Activated naive CD8-positive, alpha-beta T cell treated with anti-CD3 and anti-CD28 coated beads for 36 hours (primary cell): ENCODE measurements around the gene GPRC5D. TPM values are rescaled to one million over a fixed set of nuclear protein-coding genes. Genes with fewer than 3 reads are reported as not detected.

ENCODE experiments used
- DNase-seq: peaks from one replicate; pipeline ENCODE4 v3.0.0; 2021
- H3K27ac Mint-ChIP-seq: one replicate; pipeline ENCODE4 v1.8.0; 2022; ENCODE audit warnings: mild to moderate bottlenecking, moderate library complexity, mixed read lengths
- H3K27me3 Mint-ChIP-seq: one replicate; pipeline ENCODE4 v1.8.0; 2022; ENCODE audit warnings: mild to moderate bottlenecking, mixed read lengths
- H3K36me3 Mint-ChIP-seq: one replicate; pipeline ENCODE4 v1.8.0; 2021; ENCODE audit warnings: mild to moderate bottlenecking, mixed read lengths
- H3K4me1 Mint-ChIP-seq: one replicate; pipeline ENCODE4 v1.8.0; 2021; ENCODE audit warnings: mixed read lengths
- H3K4me3 Mint-ChIP-seq: one replicate; pipeline ENCODE4 v1.8.0; 2022; ENCODE audit warnings: mild to moderate bottlenecking, moderate library complexity, mixed read lengths
- H3K9me3 Mint-ChIP-seq: one replicate; pipeline ENCODE4 v1.8.0; 2022; ENCODE audit warnings: mixed read lengths
- total RNA-seq, 2 experiments: library from RNA; stranded (reverse); gene quantifications; one replicate each; pipeline ENCODE4 v1.2.3, GENCODE V29; 2021

Gene GPRC5D
- not detected for total RNA-seq

DNA sequence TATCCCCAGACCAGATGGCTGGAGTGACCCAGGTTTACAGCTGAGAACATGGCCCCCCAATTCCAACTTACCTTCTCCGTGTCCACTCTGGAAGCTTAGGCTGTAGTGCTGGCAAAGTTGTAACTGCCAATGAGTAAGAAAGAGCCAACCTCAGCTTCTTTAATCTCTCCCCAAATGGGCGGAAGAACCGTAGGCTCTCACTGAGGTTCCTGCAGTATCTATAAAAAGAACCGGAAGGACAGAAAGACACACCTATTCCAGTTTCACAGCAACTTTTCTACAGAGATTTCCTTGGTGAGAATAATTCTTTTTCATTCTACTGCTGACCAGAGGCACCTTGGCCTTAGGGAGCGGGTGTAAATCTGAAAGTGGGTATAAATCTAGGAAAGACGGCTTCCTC is at the start of gene GPRC5D:
TSS of gene GPRC5D (minus strand) at position 135 of the 400 bp plus-strand sequence. CDS start 1,786 bp downstream, outside the sequence.
- Mint-ChIP-seq H3K4me3 (no peak within 1 kb of the TSS), H3K27ac (no peak within 1 kb of the TSS), H3K9me3 (no peaks in the 10 kb centered on the region), H3K27me3 (peaks cover 17% of the 10 kb centered on the region), H3K36me3 (no peaks in the 10 kb centered on the region), H3K4me1 (peaks cover 3% of the 10 kb centered on the region)
- DNase-seq, result no peak

DNA sequence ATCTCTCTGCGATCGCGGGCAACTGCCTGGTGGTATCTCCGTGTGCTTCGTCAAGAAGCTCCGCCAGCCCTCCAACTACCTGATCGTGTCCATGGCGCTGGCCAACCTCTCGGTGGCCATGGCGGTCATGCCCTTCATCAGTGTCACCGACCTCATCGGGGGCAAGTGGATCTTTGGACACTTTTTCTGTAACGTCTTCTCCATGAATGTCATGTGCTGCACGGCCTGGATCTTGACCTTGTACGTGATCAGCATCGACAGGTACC is 49.7 kb upstream of the GPRC5D start:
- Mint-ChIP-seq H3K36me3 (no peaks in the 10 kb centered on the region), H3K9me3 (no peaks in the 10 kb centered on the region), H3K27me3 (peaks cover 17% of the 10 kb centered on the region), H3K4me3 (peak overlapping the region; percentile 66), H3K4me1 (peaks cover 24% of the 10 kb centered on the region), H3K27ac (no peak overlapping the region)
- no peak for DNase-seq

DNA sequence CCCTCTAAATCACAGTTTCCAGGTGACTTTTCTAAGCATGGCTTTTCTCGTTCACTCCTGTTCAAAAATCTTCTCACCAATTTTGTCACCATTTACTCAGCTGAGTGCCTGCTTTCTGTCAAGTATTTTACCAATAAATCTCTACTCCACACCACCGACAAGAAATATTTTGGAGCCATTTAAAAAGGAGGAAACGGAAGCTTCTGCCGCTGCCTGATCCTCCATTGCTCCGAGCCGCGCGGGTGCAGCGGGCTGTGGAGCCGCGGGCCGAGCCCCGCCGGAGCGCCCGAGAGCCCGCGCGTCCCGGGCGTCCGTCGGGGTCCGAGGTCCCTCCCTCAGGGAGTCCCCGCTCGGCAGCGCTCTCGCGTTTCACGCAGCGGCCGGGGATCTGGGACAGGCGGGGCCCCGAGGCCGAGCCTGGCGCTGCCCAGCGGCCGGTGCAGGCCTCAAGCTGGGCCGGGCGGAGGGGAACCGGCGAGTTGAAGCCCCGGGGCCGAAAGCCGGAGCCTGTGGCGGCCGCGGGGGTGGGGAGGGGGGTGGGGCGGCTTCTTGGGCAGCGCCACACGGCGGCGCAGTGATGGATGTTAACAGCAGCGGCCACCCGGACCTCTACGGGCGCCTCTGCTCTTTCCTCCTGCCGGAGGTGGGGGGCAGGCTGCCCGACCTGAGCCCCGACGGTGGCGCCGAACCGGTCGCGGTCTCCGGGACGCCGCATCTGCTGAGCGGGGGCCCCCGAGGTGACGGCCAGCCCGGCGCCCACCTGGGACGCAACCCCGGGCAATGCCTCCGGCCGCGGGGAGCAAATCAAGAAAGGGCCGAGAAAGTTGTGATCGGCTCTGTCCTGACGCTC is 49.2 kb upstream of the GPRC5D start:
- peak; percentile 50 for DNase-seq
- Mint-ChIP-seq H3K9me3 (no peaks in the 10 kb centered on the region), H3K27ac (peak overlapping the region; percentile 1), H3K4me1 (peaks cover 24% of the 10 kb centered on the region), H3K4me3 (peak overlapping the region; percentile 79), H3K36me3 (no peaks in the 10 kb centered on the region), H3K27me3 (peaks cover 17% of the 10 kb centered on the region)

DNA sequence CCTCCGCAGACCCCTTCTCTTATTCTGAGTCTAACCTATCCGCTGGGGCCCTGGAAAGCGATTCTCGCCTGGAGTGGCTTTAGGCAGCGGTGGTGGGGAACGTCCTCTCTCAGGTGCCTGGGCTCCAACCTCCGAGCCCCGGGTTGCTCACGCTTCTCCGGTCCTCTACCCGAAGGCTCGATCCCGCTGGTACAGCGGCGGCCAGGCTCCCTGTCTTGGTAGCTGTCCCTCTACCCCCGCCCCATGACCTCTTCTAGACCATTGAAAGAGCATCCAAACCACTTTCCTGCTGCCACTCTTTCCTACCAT is 48.6 kb upstream of the GPRC5D start:
- Mint-ChIP-seq H3K27me3 (peaks cover 17% of the 10 kb centered on the region), H3K4me1 (peaks cover 24% of the 10 kb centered on the region), H3K9me3 (no peaks in the 10 kb centered on the region), H3K36me3 (no peaks in the 10 kb centered on the region), H3K27ac (peak overlapping the region; percentile 1), H3K4me3 (peak overlapping the region; percentile 79)
- no peak for DNase-seq

DNA sequence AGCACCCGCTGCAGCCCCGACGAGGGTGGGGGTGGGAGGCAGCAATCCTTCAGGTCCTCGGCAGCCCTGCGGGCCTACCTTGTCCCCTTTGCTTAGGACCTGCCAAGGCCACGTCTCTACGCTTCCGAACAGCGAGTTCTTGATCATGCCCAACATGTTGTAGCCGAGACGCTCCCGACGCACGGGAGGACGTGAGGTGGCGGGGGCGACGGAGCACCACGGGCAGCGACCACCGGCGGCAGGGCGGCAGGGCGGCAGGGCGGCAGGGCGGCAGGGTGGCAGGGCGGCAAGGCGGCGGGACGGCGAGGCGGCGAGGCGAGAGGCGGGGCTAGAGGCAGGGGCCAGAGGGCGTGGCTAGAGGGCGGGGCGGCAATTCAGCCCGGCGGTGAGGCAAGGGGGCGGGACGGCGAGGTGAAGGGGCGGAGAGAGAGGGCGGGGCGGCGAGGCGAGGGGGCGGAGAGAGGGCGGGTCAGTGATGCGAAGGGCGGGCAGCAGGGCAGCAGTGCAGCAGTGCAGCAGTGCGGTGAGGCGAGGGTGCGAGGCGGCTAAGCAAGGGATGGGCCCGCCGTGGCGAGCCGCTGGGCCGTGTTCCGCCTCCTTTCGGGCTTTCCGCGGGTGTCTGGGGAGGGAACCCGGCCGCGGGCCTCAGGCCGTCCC is 48.1 kb upstream of the GPRC5D start, which contains the start of gene HEBP1:
TSS of gene HEBP1 (minus strand) at position 307 of the 657 bp plus-strand sequence. CDS start at position 156, 151 bp downstream.
- peak; percentile 95 for DNase-seq
- Mint-ChIP-seq H3K27ac (peak within 1 kb of the TSS; percentile 53), H3K36me3 (no peaks in the 10 kb centered on the region), H3K27me3 (peaks cover 17% of the 10 kb centered on the region), H3K9me3 (no peaks in the 10 kb centered on the region), H3K4me1 (peaks cover 24% of the 10 kb centered on the region), H3K4me3 (peak within 1 kb of the TSS; percentile 79)

DNA sequence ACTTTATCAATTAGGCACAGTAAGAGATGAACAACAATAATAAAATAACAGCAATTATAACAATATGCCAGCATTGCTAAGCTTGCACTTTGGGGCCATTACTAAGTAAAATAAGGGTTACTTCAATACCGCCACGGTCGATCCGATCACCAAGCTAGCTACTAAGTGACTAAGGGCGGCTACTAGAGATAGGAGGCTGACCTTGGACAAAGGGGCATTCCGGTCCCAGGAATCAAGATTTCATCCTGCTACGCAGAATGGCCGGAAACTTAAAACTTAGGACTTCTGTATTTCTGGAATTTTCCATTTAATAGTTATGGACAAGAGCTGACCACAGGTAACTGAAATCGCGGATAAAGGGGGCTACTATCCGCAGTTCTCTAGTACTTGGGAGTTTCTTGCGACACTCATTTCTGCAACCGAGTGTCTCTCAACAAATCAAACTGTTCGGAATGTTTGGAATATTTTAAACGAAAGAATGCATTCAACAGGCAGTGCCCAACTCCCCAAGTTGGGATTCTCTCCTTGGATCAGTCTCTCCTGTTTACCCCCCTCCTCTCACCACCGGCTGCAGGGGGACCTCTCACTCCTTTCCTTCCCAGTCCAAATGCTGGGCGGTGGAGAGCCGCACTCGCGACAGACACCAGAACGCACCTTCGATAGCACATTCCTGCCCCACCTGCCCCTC is 47.4 kb upstream of the GPRC5D start:
- Mint-ChIP-seq H3K36me3 (no peaks in the 10 kb centered on the region), H3K4me3 (peak overlapping the region; percentile 79), H3K27ac (peak overlapping the region; percentile 53), H3K4me1 (peaks cover 24% of the 10 kb centered on the region), H3K27me3 (peaks cover 17% of the 10 kb centered on the region), H3K9me3 (no peaks in the 10 kb centered on the region)
- DNase-seq, result no peak

DNA sequence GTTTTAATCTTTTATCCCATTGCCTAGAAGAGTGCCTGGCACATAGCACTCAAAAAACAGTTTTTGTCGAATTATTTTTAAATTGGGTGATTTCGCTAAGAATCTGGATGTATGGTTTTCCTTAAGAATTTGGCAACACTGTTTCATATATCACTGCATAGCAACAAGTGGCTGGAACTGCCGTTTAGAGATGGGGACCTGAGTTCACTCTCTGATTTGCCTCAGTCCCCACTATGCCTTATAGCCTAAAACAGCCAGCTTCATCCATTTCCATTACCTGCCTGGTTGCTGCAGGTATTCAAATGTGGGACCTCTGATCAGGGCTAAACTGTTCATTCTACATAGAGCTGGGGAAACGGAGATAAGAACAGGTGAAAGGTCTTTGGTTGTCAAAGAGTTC is 46.3 kb upstream of the GPRC5D start:
- H3K36me3 Mint-ChIP-seq, result peaks cover 6% of the 10 kb centered on the region
- peaks cover 26% of the 10 kb centered on the region for H3K4me1 Mint-ChIP-seq
- H3K9me3 Mint-ChIP-seq, result no peaks in the 10 kb centered on the region
- no peak overlapping the region for H3K4me3 Mint-ChIP-seq
- peaks cover 14% of the 10 kb centered on the region for H3K27me3 Mint-ChIP-seq
- no peak overlapping the region for H3K27ac Mint-ChIP-seq
- no peak for DNase-seq

DNA sequence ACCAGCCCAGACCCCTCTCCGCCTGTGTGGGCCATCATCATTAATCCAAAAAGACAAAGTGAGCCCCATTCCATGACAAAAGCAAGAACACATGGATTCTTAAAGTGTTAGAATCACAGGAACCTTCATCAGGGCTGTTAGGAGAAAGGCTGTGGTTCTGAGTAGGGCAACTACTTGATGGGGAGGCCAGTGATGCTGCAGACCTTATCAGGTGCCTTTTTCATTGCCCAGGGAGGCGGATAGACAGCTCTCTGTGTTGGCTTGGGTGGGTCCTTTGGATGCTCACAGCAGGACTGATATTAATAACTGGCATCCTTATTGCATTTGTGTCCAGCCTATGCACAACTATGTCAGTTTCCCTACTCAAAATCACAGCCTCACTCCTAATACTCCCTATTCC is 45.8 kb upstream of the GPRC5D start:
- Mint-ChIP-seq H3K4me1 (peaks cover 30% of the 10 kb centered on the region), H3K4me3 (no peak overlapping the region), H3K36me3 (peaks cover 8% of the 10 kb centered on the region), H3K27me3 (peaks cover 10% of the 10 kb centered on the region), H3K9me3 (no peaks in the 10 kb centered on the region), H3K27ac (no peak overlapping the region)
- DNase-seq, result no peak

DNA sequence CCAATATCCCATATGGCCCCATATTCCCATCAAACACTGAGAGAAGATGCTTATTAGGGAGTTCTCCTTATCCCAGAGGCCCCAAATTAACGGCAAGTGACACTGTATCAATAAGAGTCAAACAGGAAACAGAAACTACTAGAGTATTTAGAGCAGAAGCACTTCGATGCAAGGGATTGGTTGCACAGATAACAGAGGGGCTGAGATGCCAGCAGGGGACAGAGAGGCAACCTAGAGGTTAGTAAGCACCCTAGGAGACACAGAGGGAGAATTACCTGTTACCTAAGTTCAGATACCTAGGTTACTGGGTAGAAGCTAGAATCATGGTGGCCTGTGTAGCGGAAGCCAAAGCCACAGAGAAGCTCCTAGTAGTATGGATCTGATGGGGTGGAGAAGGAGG is 45.2 kb upstream of the GPRC5D start:
- Mint-ChIP-seq H3K4me3 (no peak overlapping the region), H3K27ac (no peak overlapping the region), H3K27me3 (peaks cover 6% of the 10 kb centered on the region), H3K36me3 (peaks cover 8% of the 10 kb centered on the region), H3K4me1 (peaks cover 32% of the 10 kb centered on the region), H3K9me3 (no peaks in the 10 kb centered on the region)
- DNase-seq, result no peak

DNA sequence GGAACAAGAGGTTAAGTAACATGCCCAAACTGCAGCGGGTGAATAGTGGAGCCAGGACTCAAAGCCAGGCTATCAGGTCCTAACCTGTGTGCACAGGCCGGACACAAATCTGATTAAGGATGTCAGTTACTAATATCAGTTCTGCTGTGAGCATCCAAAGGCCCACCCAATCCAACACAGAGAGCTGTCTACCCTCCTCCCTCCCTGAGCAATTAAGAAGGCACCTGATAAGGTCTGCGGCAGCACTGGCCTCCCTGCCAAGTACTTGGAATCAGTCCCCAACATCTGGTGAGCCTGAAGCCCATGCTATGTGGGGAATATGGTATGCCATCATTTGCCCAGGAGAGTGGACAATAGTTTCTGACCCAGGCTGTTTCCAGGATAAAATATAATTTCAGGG is 44.2 kb upstream of the GPRC5D start:
- Mint-ChIP-seq H3K9me3 (no peaks in the 10 kb centered on the region), H3K4me3 (no peak overlapping the region), H3K27me3 (no peaks in the 10 kb centered on the region), H3K36me3 (peaks cover 8% of the 10 kb centered on the region), H3K4me1 (peaks cover 28% of the 10 kb centered on the region), H3K27ac (no peak overlapping the region)
- no peak for DNase-seq

DNA sequence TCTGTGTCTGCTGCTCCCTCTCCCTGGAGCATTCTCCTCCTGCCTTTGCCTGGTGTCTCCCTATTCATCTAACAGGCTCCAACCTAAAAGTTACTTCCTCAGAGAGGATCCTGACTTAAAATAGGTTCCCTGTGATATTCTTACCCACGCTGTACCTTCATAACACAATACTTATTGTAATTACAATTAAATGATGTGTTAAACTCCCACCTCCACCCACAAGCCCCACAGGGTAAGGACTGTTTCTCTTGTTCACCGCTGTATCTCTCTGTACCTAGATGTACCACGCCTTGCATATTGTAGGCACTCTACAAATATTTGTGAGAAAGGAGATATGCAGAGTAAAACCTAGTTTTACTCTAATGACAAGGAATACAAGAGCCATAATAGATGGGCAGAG is 43.1 kb upstream of the GPRC5D start:
- Mint-ChIP-seq H3K4me3 (no peak overlapping the region), H3K4me1 (peaks cover 24% of the 10 kb centered on the region), H3K36me3 (peaks cover 8% of the 10 kb centered on the region), H3K27ac (no peak overlapping the region), H3K27me3 (no peaks in the 10 kb centered on the region), H3K9me3 (no peaks in the 10 kb centered on the region)
- no peak for DNase-seq

DNA sequence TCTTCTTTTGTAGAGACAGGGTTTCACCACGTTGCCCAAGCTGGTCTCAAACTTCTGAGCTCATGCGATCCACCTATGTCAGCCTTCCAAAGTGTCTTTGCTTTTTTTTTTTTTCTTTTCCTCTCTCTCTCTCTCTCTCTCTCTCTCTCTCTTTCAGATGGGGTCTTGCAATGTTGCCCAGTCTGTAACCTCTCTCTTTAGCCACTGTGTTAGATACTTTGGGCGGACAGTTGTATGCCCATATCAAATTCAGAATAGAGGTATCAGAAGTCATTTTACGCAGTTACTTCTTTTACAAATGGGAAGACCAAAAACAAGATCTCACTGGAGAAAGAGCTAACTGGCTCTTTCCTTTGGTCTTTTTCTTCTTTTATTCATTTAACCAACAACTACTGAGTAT is 41.4 kb upstream of the GPRC5D start:
- Mint-ChIP-seq H3K27me3 (no peaks in the 10 kb centered on the region), H3K27ac (no peak overlapping the region), H3K4me3 (no peak overlapping the region), H3K4me1 (peaks cover 14% of the 10 kb centered on the region), H3K9me3 (no peaks in the 10 kb centered on the region), H3K36me3 (peaks cover 8% of the 10 kb centered on the region)
- no peak for DNase-seq

DNA sequence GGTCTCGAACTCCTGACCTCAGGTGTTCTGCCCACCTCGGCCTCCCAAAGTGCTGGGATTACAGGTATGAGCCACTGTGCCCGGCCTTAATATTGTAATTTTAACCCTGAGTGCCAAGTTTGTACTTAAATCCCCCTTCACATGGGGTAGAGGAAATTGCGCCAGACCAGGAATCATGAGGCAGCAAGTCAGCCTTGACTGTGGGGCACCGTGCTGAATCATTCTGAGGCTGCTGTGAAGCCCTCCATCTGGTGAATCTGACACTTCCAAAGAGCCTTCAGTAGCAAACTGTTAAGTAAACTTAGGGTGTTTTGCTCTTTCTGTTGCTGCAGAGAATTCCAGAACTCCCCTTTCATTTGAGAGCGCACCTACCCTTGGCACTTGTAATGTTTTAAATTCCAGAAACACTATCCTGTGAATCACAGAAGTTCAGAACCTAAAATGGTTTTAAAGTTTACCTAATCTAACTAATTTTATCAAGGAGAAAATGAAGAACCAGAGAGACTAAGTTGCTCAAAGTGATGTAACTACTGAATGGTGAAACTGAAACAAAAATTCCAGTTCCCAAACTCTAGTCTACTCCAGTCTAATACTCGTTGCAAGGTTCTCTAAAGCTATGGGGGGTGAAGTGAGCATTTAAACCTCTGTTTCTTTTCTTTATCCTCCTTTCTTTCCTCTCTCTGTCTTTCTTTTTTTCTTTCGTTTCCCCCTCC is 40.6 kb upstream of the GPRC5D start:
- DNase-seq, result no peak
- no peaks in the 10 kb centered on the region for H3K9me3 Mint-ChIP-seq
- H3K27ac Mint-ChIP-seq, result no peak overlapping the region
- H3K36me3 Mint-ChIP-seq, result peaks cover 8% of the 10 kb centered on the region
- H3K27me3 Mint-ChIP-seq, result no peaks in the 10 kb centered on the region
- H3K4me1 Mint-ChIP-seq, result peaks cover 14% of the 10 kb centered on the region
- H3K4me3 Mint-ChIP-seq, result no peak overlapping the region

DNA sequence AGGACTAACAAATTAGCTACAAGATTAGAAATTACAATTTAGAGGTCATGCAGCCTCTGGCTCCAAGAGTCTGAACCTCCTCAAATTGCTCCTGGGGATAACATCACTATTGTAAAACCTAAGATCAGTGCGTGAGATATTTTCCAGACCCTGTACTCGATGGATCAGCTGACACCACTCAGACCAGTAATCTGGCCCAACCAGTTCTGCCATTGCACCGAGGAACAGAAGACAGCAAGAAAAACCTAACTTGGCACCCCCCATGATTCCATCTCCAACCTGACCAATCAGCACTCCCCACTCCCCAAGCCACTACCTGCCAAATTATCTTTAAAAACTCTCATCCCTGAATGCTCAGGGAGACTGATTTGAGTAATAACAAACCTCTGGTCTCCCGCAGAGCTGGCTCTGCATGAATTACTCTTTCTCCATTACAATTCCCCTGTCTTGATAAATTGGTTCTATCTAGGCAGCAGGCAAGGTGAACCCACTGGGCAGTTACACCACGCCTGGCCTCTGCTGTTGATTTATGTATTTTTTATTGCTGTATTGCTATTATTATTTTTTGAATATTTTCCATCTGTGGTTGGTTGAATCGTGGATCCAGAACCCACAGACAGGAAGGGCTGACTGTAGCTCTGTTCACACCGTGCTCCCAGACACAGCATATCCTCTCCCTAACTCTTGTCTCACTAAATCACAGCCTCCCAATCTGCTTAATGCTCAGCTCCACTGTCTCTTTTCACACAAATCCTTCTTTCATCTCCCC is 38.9 kb upstream of the GPRC5D start:
- peaks cover 10% of the 10 kb centered on the region for H3K4me1 Mint-ChIP-seq
- DNase-seq, result no peak
- no peaks in the 10 kb centered on the region for H3K27me3 Mint-ChIP-seq
- no peaks in the 10 kb centered on the region for H3K9me3 Mint-ChIP-seq
- no peak overlapping the region for H3K27ac Mint-ChIP-seq
- H3K4me3 Mint-ChIP-seq, result no peak overlapping the region
- H3K36me3 Mint-ChIP-seq, result peaks cover 8% of the 10 kb centered on the region
